Colonic mucosa (tissue), 4 donors: ENCODE measurements around the gene URGCP. TPM values are rescaled to one million over a fixed set of nuclear protein-coding genes. Genes with fewer than 3 reads are reported as not detected.

ENCODE experiments used
- DNase-seq: peaks from one replicate; pipeline ENCODE4 v3.0.0-alpha.2; 2020
- H3K27ac ChIP-seq: fragments of 200-600 bp; one replicate; pipeline ENCODE4 v1.8.0; 2021
- H3K27me3 ChIP-seq: fragments of 200-600 bp; one replicate; pipeline ENCODE4 v1.8.0; 2021
- H3K36me3 ChIP-seq: fragments of 200-600 bp; one replicate; pipeline ENCODE4 v1.8.0; 2021
- H3K4me1 ChIP-seq: fragments of 200-600 bp; one replicate; pipeline ENCODE4 v1.8.0; 2021; ENCODE audit warnings: mild to moderate bottlenecking
- H3K4me3 ChIP-seq: fragments of 200-600 bp; one replicate; pipeline ENCODE4 v1.8.0; 2021
- H3K9ac ChIP-seq, 2 donors: one replicate each; pipeline ENCODE4 v1.7.0; 2013; ENCODE audit warnings: control low read depth in 2 of 2, low read depth in 2 of 2, low read length in 2 of 2
- H3K9me3 ChIP-seq: fragments of 200-600 bp; one replicate; pipeline ENCODE4 v1.8.0; 2021
- CTCF ChIP-seq: fragments of 200-600 bp; IDR thresholded peaks from one replicate; pipeline ENCODE4 v1.8.0; 2022; ENCODE audit warnings: antibody characterized with exemption, mild to moderate bottlenecking
- intact Hi-C: fragments of 100-400 bp; cut with DNase I; formaldehyde crosslinking; loops from one replicate; pipeline ENCODE4 v1.14.1; 2022
- total RNA-seq, 2 donors: library from RNA; stranded (reverse); fragmentation: NEBNext Ultra II Directional in 1 of 2; extraction: Animal tissue kit (Norgen Biotek cat#: 25700) in 1 of 2; gene quantifications; one replicate each; pipeline ENCODE4 v1.2.1, GENCODE V29; 2021
- donor health status: healthy.
- donor health status: DM: no; HTN: no; CAD: no.
- donor health status: DM: no; HTN: no; CAD: no.

The URGCP gene
- total RNA-seq, 2 donors from 2014 or later = 45.5 to 65.7 TPM

- H3K4me1 ChIP-seq = peaks cover 6% of the 10 kb centered on the region
- H3K9me3 ChIP-seq = no peaks in the 10 kb centered on the region
- no peak for DNase-seq
- H3K9ac ChIP-seq = no peak overlapping the region
- H3K4me3 ChIP-seq = no peak overlapping the region
- peaks cover under 1% of the 10 kb centered on the region for H3K36me3 ChIP-seq
- no peak overlapping the region for H3K27ac ChIP-seq
- intact Hi-C loops = no loop called here
- no peaks in the 10 kb centered on the region for H3K27me3 ChIP-seq
- no peak for TF ChIP-seq CTCF
These were observed 36.1 kb downstream of the URGCP start for GRCh38 chr7:43870316-43870715.

- H3K36me3 ChIP-seq = no peaks in the 10 kb centered on the region
- intact Hi-C loops = no loop called here
- H3K4me1 ChIP-seq = peaks cover 6% of the 10 kb centered on the region
- H3K9ac ChIP-seq = peak overlapping the region; percentile 53 to 64
- peak overlapping the region; percentile 66 for H3K4me3 ChIP-seq
- H3K9me3 ChIP-seq = no peaks in the 10 kb centered on the region
- peak; percentile 31 for DNase-seq
- no peaks in the 10 kb centered on the region for H3K27me3 ChIP-seq
- H3K27ac ChIP-seq = peak overlapping the region; percentile 77
- TF ChIP-seq CTCF = no peak
These were observed 36.5 kb downstream of the URGCP start for GRCh38 chr7:43869867-43870240.

- peak within 1 kb of the TSS; percentile 66 for H3K4me3 ChIP-seq
- no peaks in the 10 kb centered on the region for H3K27me3 ChIP-seq
- H3K27ac ChIP-seq = peak within 1 kb of the TSS; percentile 77
- peaks cover 6% of the 10 kb centered on the region for H3K4me1 ChIP-seq
- H3K36me3 ChIP-seq = no peaks in the 10 kb centered on the region
- TF ChIP-seq CTCF = no peak
- H3K9ac ChIP-seq = peak within 1 kb of the TSS; percentile 81 to 89
- intact Hi-C loops = no loop called here
- DNase-seq = peak; percentile 97
- H3K9me3 ChIP-seq = no peaks in the 10 kb centered on the region
These were observed 37.2 kb downstream of the URGCP start, which contains the start of gene MRPS24 for GRCh38 chr7:43869006-43869866. Gene MRPS24, minus strand, starts transcription at chr7:43869517. Its CDS starts 22 bp downstream, at chr7:43869495.

- no peaks in the 10 kb centered on the region for H3K27me3 ChIP-seq
- peak overlapping the region; percentile 81 to 89 for H3K9ac ChIP-seq
- peaks cover 6% of the 10 kb centered on the region for H3K4me1 ChIP-seq
- no peaks in the 10 kb centered on the region for H3K36me3 ChIP-seq
- peak overlapping the region; percentile 77 for H3K27ac ChIP-seq
- intact Hi-C loops = no loop called here
- no peak for DNase-seq
- TF ChIP-seq CTCF = no peak
- peak overlapping the region; percentile 66 for H3K4me3 ChIP-seq
- H3K9me3 ChIP-seq = no peaks in the 10 kb centered on the region
These were observed 37.8 kb downstream of the URGCP start for GRCh38 chr7:43868681-43869005.

- Histone ChIP-seq H3K9ac (peak overlapping the region in 1 of 2 donors; percentile 89), H3K4me1 (peaks cover 6% of the 10 kb centered on the region)
- intact Hi-C loops = no loop called here
These were observed 38.2 kb downstream of the URGCP start for GRCh38 chr7:43868181-43868580.

More at GRCh38 chr7:43868181-43868580, 38.2 kb downstream of the URGCP start:
- Histone ChIP-seq H3K4me3 (peak overlapping the region; percentile 66), H3K36me3 (no peaks in the 10 kb centered on the region), H3K27me3 (no peaks in the 10 kb centered on the region), H3K9me3 (no peaks in the 10 kb centered on the region), H3K27ac (no peak overlapping the region)
- TF ChIP-seq CTCF = no peak
- DNase-seq = peak; percentile 40
